ENCODE data around the gene KCNRG. TPM values are rescaled to one million over a fixed set of nuclear protein-coding genes. Genes with fewer than 3 reads are reported as not detected.

KCNRG gene
- total RNA-seq, 1 donor from 2014 or later, result 0.69 TPM

GRCh38 chr13:49993111-49993510, 22.1 kb upstream of the KCNRG start:
- Mint-ChIP-seq H3K27ac (ENCODE audit: unreplicated experiment) (no peak overlapping the region), H3K36me3 (ENCODE audit: low read depth, unreplicated experiment) (peaks cover 10% of the 10 kb centered on the region), H3K27me3 (ENCODE audit: unreplicated experiment) (peaks cover 4% of the 10 kb centered on the region), H3K4me3 (ENCODE audit: unreplicated experiment) (no peak overlapping the region), H3K9me3 (ENCODE audit: unreplicated experiment) (no peaks in the 10 kb centered on the region), H3K4me1 (ENCODE audit: unreplicated experiment) (peaks cover 6% of the 10 kb centered on the region)
- no peak for DNase-seq (ENCODE audit: low spot score)
- TF ChIP-seq, protein P1, sequence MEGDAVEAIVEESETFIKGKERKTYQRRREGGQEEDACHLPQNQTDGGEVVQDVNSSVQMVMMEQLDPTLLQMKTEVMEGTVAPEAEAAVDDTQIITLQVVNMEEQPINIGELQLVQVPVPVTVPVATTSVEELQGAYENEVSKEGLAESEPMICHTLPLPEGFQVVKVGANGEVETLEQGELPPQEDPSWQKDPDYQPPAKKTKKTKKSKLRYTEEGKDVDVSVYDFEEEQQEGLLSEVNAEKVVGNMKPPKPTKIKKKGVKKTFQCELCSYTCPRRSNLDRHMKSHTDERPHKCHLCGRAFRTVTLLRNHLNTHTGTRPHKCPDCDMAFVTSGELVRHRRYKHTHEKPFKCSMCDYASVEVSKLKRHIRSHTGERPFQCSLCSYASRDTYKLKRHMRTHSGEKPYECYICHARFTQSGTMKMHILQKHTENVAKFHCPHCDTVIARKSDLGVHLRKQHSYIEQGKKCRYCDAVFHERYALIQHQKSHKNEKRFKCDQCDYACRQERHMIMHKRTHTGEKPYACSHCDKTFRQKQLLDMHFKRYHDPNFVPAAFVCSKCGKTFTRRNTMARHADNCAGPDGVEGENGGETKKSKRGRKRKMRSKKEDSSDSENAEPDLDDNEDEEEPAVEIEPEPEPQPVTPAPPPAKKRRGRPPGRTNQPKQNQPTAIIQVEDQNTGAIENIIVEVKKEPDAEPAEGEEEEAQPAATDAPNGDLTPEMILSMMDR (IDR thresholded peaks at IDR 0.05; ENCODE audit: unreplicated experiment), result no peak

DNA sequence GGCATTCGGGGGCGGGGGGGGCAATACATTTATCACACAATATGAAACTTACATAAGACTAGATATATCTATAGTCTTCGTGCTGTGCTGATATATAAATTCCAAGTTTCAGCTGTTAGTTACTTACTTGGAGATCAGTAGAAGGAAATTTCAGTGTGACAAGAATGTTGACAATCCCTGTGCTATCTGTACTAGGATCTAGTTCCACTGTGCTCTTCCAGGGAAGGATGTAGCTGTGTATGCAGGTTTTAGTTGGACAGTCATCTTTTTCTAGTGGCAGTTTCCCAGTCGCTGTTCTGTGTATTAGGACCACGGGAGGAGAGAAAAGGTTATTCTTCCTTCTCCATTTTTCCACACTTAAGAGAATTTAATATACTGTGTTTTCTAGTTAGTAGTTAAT, 21.6 kb upstream of the KCNRG start:
- Mint-ChIP-seq H3K9me3 (ENCODE audit: unreplicated experiment) (no peaks in the 10 kb centered on the region), H3K27ac (ENCODE audit: unreplicated experiment) (no peak overlapping the region), H3K4me1 (ENCODE audit: unreplicated experiment) (peaks cover 11% of the 10 kb centered on the region), H3K27me3 (ENCODE audit: unreplicated experiment) (peaks cover 4% of the 10 kb centered on the region), H3K4me3 (ENCODE audit: unreplicated experiment) (no peak overlapping the region), H3K36me3 (ENCODE audit: low read depth, unreplicated experiment) (peaks cover 13% of the 10 kb centered on the region)
- TF ChIP-seq, protein P1 (IDR thresholded peaks at IDR 0.05; ENCODE audit: unreplicated experiment), result no peak
- DNase-seq (ENCODE audit: low spot score), result no peak

GRCh38 chr13:49995625-49996101, 19.6 kb upstream of the KCNRG start:
- H3K9me3 Mint-ChIP-seq (ENCODE audit: unreplicated experiment), result no peaks in the 10 kb centered on the region
- H3K4me1 Mint-ChIP-seq (ENCODE audit: unreplicated experiment), result peaks cover 18% of the 10 kb centered on the region
- H3K27me3 Mint-ChIP-seq (ENCODE audit: unreplicated experiment), result peaks cover 5% of the 10 kb centered on the region
- peak overlapping the region; percentile 82 for H3K27ac Mint-ChIP-seq (ENCODE audit: unreplicated experiment)
- peaks cover 13% of the 10 kb centered on the region for H3K36me3 Mint-ChIP-seq (ENCODE audit: low read depth, unreplicated experiment)
- no peak for DNase-seq (ENCODE audit: low spot score)
- peak overlapping the region; percentile 91 for H3K4me3 Mint-ChIP-seq (ENCODE audit: unreplicated experiment)
- TF ChIP-seq, protein P1 (IDR thresholded peaks at IDR 0.05; ENCODE audit: unreplicated experiment), result no peak

GRCh38 chr13:49996161-49996915, 18.9 kb upstream of the KCNRG start:
- Mint-ChIP-seq H3K27me3 (ENCODE audit: unreplicated experiment) (peaks cover 5% of the 10 kb centered on the region), H3K36me3 (ENCODE audit: low read depth, unreplicated experiment) (peaks cover 13% of the 10 kb centered on the region), H3K27ac (ENCODE audit: unreplicated experiment) (peak overlapping the region; percentile 82), H3K9me3 (ENCODE audit: unreplicated experiment) (no peaks in the 10 kb centered on the region), H3K4me1 (ENCODE audit: unreplicated experiment) (peaks cover 18% of the 10 kb centered on the region), H3K4me3 (ENCODE audit: unreplicated experiment) (peak overlapping the region; percentile 91)
- TF ChIP-seq, protein P1 (IDR thresholded peaks at IDR 0.05; ENCODE audit: unreplicated experiment), result no peak
- DNase-seq (ENCODE audit: low spot score), result peak; percentile 90
